ENCODE data around the gene SESN1.

The SESN1 gene

GRCh38 chr6:108955329-108955949, 139.2 kb downstream of the SESN1 start:
- no peak for DNase-seq

DNA sequence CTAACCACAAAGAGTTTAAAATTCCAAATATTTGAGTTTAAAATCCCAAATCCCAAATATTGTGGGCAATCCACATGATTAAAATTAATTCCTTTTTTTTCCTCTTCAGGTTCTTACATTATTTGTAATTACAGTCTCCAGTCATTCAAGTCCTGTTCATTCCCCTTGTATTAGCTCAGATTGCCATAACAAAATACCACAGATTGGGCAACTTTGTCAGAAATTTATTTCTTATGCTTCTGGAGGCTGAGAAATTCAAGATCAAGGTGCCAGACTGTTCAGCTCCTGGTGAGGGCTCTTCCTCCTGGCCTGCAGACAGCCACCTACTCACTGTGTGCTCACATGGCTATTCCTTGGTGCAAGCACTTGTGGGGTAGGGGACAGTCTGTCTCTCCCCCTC, 141.0 kb downstream of the SESN1 start:
- no peak for DNase-seq

- DNase-seq: no peak
Observed at GRCh38 chr6:108952776-108953486, 141.7 kb downstream of the SESN1 start.

- no peak for DNase-seq
Observed at GRCh38 chr6:108951351-108951953, 143.2 kb downstream of the SESN1 start.

DNA sequence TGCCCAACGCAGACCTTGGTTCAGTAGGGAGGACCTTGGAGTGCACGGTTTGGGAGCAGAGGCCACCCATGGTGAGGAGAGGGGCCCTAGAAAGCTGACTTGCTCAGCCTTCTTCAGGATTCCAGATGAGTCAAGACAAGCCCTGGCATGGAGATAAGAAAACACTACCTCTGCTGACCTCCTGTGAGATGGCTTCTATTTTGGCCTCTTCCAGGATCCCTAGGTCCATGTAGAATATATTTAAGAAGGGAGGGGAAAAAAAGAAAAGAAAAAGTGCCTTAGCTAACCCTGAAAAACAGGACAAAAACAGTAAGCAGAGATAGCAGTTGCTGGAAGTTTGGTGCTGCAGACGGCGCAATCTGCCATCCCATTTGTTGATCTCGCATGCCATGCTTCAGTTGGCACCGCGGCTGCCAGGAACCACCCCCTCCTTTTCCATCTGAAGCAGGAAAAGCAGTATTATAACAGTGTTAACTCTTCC, 146.4 kb downstream of the SESN1 start:
- no peak for DNase-seq

DNA sequence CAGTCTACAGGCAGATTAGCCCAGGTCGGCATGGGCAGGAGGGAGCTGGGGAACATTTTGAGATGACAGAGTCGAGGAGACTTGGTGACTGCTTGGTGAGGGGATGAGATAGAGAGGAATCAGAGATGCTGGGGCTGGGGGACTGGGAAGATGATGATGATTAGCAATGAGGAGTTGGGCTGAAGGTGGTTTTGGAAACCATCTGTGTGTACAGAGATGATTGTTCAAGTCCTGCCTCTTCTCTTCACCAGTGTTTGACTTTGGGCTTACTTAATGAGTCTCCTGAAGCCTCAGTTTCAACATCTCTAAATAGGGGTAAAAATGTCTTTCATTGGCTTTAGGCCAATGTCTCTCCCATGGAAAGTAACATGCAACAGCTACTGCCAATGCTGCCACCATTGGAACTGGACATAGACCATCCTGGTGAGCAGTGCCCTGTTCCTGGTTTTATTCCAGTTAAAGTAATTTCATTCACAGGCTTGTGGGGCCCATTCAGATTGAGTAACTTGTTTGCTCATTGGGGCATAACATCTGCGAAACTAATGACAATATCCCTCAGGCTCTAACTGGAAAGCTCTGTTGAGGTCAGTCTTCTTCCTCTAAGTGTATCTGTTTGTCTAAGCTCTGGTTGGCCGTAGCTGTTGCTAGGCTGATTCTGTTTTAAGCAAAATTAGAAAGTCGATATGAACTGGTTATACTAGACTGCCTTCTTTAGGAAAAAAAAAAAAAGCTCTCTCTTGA, 147.4 kb downstream of the SESN1 start:
- DNase-seq: no peak

DNA sequence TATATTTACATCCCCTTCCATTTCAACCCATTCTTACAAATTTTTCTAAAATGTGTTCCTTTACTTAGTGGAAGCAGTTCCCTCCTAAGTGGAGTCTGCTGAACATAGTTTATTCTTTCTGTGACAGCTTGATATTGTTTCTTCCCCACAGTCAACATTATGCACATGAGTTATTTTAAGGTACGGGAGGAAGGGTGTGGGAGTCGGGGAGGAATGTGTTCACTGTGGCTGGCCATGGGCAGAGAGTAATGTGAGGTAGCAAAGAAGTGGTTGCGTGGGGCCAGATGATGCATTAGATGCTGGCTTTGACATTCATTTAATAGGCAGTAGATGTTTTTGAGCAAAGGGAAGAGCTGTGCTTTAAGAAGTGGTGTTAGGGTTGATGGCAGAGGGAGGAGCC, 148.0 kb downstream of the SESN1 start:
- DNase-seq: no peak

DNA sequence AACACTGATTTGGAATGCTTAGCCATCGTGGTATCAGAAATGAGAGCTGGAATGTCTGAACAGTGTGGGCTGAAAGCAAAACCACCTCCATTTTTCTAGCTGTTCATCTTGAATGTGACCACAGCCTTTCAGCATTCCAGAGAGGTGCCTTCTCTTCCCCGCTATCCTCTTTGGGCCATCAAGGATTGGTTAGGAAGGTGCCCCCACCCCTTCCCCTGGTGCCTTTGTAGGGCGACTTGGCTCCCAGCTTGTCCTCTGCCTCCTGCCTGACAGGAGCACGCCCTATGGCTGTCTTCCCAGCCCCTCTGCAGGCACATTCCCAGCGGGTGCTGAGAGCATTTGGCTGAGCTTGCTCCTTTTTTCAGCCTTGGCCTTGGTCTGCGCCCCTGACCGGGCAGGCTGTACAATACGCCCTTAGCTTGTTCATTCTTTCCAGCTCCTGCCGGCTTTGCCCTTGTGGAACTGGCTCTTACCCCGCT, 148.9 kb downstream of the SESN1 start:
- DNase-seq: no peak

- DNase-seq: no peak
Observed at GRCh38 chr6:108944707-108945680, 149.7 kb downstream of the SESN1 start.

GRCh38 chr6:108944071-108944470, 150.6 kb downstream of the SESN1 start:
- no peak for DNase-seq

DNA sequence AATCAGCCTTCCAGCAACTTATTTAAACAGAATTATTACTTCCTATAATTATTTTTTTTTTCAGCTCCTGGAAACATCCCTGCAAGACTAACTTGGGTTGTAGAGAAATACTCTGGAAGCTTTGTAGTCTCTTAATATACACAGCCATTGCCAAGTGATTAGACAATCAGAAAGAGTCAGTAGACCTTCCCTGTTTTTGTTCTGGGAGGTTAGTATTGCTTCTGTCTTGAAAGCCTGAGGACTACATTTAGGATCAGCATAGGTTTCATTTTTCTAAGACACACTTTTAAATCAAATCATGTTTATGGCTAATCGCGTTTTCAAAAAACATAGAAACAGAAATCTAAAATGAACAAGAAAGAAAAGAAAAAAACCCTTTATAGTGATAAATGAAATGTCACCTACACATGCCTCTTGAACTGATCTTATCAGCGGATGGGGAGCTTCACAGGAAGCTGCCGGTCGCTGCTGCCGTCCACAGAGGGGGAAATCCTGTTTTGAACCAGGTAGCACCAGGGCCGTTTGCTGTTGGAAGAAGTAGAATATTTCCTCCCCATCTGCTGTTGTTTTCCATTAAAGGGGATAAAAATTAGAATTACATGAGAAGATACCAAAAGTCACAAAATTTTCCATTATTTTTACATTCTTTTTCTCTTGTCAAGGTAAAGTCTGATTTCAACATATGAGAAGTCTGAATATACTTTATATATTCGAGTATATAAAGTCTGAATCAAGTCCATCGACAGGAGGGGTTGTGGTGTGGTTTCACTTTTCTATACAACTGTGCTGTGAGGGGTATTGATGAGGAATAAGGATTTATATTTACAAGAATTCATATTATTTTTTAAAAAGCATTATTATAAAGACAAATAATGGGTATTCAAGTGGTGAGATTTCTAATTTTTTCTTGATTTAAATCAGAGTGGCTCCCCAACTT, 151.8 kb downstream of the SESN1 start:
- peak; percentile 40 to 55 for DNase-seq

DNA sequence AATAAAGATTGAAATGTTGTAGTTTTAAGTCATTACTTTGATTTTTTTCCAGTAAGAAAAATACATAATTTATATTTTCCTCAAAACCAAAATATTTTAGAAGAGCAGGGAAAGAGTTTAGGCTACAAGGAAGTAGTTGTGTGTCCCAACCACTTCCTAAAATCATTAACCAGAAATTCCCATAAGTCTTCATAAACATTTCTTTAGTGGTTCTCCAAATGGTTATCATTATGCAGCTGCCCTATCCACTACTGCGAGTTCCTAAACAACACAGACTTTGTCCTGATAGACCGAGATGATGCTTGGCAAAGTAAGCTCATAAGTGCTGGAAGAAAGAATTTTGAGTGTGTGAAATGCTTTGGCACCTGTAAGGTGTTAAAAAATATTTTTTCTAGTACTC, 152.8 kb downstream of the SESN1 start:
- no peak for DNase-seq

DNA sequence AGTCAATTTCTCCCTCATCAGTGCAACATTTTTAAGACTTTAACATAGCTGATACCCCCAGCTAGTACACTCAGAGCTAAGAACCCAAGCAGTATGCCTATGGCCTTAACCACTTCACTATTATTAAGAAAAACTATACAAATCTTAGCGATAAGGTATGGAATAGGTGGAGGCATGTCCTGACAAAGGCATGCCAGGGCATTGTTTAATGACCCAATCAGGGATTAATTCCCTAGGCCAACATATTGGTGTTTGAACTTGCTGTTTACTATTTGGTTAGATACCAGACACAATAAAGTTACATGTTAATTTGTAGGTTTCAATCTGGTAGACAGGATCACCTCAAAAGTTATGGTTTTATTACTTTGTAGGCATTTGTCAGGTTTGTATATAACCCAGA, 153.4 kb downstream of the SESN1 start:
- DNase-seq: no peak

GRCh38 chr6:108940741-108941140, 153.9 kb downstream of the SESN1 start:
- no peak for DNase-seq

GRCh38 chr6:108937170-108937569, 157.5 kb downstream of the SESN1 start:
- no peak for DNase-seq
